ENCODE measurements around the gene PABPC1L. TPM values are rescaled to one million over a fixed set of nuclear protein-coding genes. Genes with fewer than 3 reads are reported as not detected.

The PABPC1L gene
- total and polyA plus RNA-seq, 7 donors, result 1.1 to 22.9 (median 4.4) TPM

GRCh38 chr20:44979090-44979621 is 69.3 kb downstream of the PABPC1L start:
- no peak for DNase-seq
- H3K27me3 ChIP-seq, result no peaks in the 10 kb centered on the region
- TF ChIP-seq, protein P1, sequence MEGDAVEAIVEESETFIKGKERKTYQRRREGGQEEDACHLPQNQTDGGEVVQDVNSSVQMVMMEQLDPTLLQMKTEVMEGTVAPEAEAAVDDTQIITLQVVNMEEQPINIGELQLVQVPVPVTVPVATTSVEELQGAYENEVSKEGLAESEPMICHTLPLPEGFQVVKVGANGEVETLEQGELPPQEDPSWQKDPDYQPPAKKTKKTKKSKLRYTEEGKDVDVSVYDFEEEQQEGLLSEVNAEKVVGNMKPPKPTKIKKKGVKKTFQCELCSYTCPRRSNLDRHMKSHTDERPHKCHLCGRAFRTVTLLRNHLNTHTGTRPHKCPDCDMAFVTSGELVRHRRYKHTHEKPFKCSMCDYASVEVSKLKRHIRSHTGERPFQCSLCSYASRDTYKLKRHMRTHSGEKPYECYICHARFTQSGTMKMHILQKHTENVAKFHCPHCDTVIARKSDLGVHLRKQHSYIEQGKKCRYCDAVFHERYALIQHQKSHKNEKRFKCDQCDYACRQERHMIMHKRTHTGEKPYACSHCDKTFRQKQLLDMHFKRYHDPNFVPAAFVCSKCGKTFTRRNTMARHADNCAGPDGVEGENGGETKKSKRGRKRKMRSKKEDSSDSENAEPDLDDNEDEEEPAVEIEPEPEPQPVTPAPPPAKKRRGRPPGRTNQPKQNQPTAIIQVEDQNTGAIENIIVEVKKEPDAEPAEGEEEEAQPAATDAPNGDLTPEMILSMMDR (IDR thresholded peaks at IDR 0.05), result no peak
- TF ChIP-seq EP300 (IDR thresholded peaks at IDR 0.05) (no peak), POLR2AphosphoS5 (IDR thresholded peaks at IDR 0.05) (no peak), POLR2A (IDR thresholded peaks at IDR 0.05) (no peak)
- WGBS, 2 donors, result 28 to 34% methylated on average over 2 of the region's 2 CpGs
- no peaks in the 10 kb centered on the region for H3K9me3 ChIP-seq
- H3K36me3 ChIP-seq, result peaks cover 6 to 66% (median 20%) of the 10 kb centered on the region in 4 donors
- no peak overlapping the region for H3K4me3 ChIP-seq
- H3K27ac ChIP-seq, result peak overlapping the region in 3 of 4 donors; percentile 16 to 47 (median 45)
- peaks cover 0 to 2% (median 0%) of the 10 kb centered on the region in 4 donors for H3K4me1 ChIP-seq
- intact Hi-C loops (cut with DNase I), result no loop called here

DNA sequence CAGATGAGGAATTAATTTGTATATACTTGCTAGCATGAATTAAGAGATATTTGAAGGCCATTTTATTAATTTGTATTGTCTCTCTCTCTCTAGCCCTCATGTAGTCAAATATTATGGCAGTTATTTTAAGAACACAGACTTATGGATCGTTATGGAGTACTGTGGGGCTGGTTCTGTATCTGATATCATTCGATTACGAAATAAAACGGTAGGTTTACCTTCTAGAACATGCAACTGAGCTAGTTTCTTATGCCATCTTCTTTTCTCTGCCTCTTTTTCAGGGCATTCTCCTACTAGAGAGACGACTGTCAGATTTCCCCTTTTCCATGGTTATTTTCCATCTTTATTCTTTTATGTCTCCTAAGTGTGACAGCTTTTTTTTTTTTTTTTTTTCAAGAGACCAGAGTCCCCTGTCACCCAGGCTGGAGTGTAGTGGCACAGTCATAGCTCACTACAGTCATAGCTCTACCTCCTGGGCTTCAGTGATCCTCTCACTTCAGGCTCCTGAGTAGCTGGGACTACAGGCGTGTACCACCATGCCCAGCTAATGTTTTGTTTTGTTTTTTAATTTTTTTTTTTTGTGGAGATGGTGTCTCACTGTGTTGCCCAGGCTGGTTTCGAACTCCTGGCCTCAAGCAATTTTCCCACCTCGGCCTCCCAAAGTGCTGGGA is 72.0 kb downstream of the PABPC1L start:
- H3K4me3 ChIP-seq, result no peak overlapping the region
- H3K27ac ChIP-seq, result no peak overlapping the region
- no peaks in the 10 kb centered on the region for H3K9me3 ChIP-seq
- H3K36me3 ChIP-seq, result peaks cover 5 to 73% (median 12%) of the 10 kb centered on the region in 4 donors
- H3K27me3 ChIP-seq, result no peaks in the 10 kb centered on the region
- 90 to 94% methylated on average over 8 of the region's 8 CpGs for WGBS, 2 donors
- TF ChIP-seq EP300 (IDR thresholded peaks at IDR 0.05) (no peak), POLR2AphosphoS5 (IDR thresholded peaks at IDR 0.05) (no peak), POLR2A (IDR thresholded peaks at IDR 0.05) (no peak)
- TF ChIP-seq, protein P1 (IDR thresholded peaks at IDR 0.05), result no peak
- peaks cover 0 to 2% (median 0%) of the 10 kb centered on the region in 4 donors for H3K4me1 ChIP-seq
- intact Hi-C loops (cut with DNase I), result no loop called here
- DNase-seq, result no peak

DNA sequence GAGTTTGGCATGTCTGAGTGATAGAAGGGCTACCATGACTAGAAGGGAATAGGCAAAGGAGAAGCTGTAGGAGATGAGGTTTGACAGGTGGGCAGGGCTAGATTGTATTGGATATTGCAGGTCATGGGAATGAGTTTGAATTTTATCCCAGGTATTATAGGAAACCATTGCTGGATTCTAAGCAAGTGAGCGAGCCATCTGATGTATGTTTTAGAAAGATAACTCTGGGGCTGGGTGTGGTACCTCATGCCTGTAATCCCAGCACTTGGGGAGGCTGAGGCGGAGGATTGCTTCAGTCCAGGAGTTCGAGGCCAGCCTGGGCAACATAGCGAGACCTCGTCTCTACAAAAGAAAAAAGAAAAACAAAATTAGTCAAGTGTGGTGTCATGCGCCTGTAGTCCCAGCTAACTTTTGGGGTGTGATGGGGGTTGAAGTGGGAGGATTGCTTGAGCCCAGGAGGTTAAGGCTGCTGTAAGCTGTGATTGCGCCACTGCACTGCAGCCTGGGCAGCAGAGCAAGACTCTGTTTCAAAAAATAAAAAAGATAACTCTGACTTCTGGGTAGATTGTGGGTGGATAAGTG is 73.3 kb downstream of the PABPC1L start:
- Histone ChIP-seq H3K4me1 (peaks cover 0 to 2% (median 0%) of the 10 kb centered on the region in 4 donors), H3K36me3 (peaks cover 5 to 86% (median 14%) of the 10 kb centered on the region in 4 donors), H3K27ac (no peak overlapping the region), H3K4me3 (no peak overlapping the region), H3K27me3 (no peaks in the 10 kb centered on the region), H3K9me3 (no peaks in the 10 kb centered on the region)
- intact Hi-C loops (cut with DNase I), result no loop called here
- no peak for DNase-seq
- 96 to 97% methylated on average over 7 of the region's 7 CpGs for WGBS, 2 donors
- TF ChIP-seq, protein P1 (IDR thresholded peaks at IDR 0.05), result no peak
- no peak for TF ChIP-seq POLR2A (IDR thresholded peaks at IDR 0.05)
- no peak for TF ChIP-seq EP300 (IDR thresholded peaks at IDR 0.05)
- TF ChIP-seq POLR2AphosphoS5 (IDR thresholded peaks at IDR 0.05), result no peak

GRCh38 chr20:44988631-44989171 is 78.8 kb downstream of the PABPC1L start:
- no peak overlapping the region for H3K27ac ChIP-seq
- WGBS, 2 donors, result 88 to 98% methylated on average over 1 of the region's 1 CpG
- no peaks in the 10 kb centered on the region for H3K9me3 ChIP-seq
- no peak overlapping the region for H3K4me3 ChIP-seq
- peaks cover 0 to 18% (median 6%) of the 10 kb centered on the region in 4 donors for H3K4me1 ChIP-seq
- no peaks in the 10 kb centered on the region for H3K27me3 ChIP-seq
- peaks cover 0 to 37% (median 2%) of the 10 kb centered on the region in 4 donors for H3K36me3 ChIP-seq
- no peak for DNase-seq
- no peak for TF ChIP-seq POLR2A (IDR thresholded peaks at IDR 0.05)
- TF ChIP-seq POLR2AphosphoS5 (IDR thresholded peaks at IDR 0.05), result no peak
- no peak for TF ChIP-seq EP300 (IDR thresholded peaks at IDR 0.05)
- TF ChIP-seq, protein P1 (IDR thresholded peaks at IDR 0.05), result no peak
- intact Hi-C loops (cut with DNase I), result no loop called here

Other genes starting within 250 kb of the PABPC1L start
- gene CCN5, start 194.7 kb upstream of the PABPC1L start, total RNA-seq, result 10 to 100 TPM in 3 of 4 donors, 1 to 10 TPM in 1; 5.0 to 48.7 (median 18.5) TPM
- 10 to 100 TPM in 1 of 3 donors, 1 to 10 TPM in 2; 1.0 to 21.0 (median 2.8) TPM for gene CCN5, start 194.7 kb upstream of the PABPC1L start, polyA plus RNA-seq
- gene KCNK15, start 164.2 kb upstream of the PABPC1L start, total RNA-seq, result 1 to 10 TPM in 2 of 4 donors, under 1 TPM in 2; 0.55 to 2.1 (median 1.0) TPM
- gene KCNK15, start 164.2 kb upstream of the PABPC1L start, polyA plus RNA-seq, result under 1 TPM in 2 of 3 donors, not detected in 1; 0.28 to 0.60 TPM
- 1 to 10 TPM in 1 of 4 donors, under 1 TPM in 3; 0.14 to 2.1 (median 0.61) TPM for gene RIMS4, start 99.5 kb upstream of the PABPC1L start, total RNA-seq
- gene RIMS4, start 99.5 kb upstream of the PABPC1L start, polyA plus RNA-seq, result 1 to 10 TPM in 1 of 3 donors, under 1 TPM in 2; 0.23 to 1.2 (median 0.36) TPM
- gene YWHAB, start 24.4 kb upstream of the PABPC1L start, total RNA-seq, result 100 to 1,000 TPM in 1 of 4 donors, 10 to 100 TPM in 3; 80.3 to 110 (median 89.8) TPM
- 100 to 1,000 TPM; 155 to 214 (median 180) TPM for gene YWHAB, start 24.4 kb upstream of the PABPC1L start, polyA plus RNA-seq
- 1 to 10 TPM; 7.2 to 9.2 (median 8.3) TPM for gene TOMM34, start 50.3 kb downstream of the PABPC1L start, total RNA-seq
- gene TOMM34, start 50.3 kb downstream of the PABPC1L start, polyA plus RNA-seq, result 10 to 100 TPM; 10.6 to 27.3 (median 15.6) TPM
- gene STK4, start 56.5 kb downstream of the PABPC1L start, total RNA-seq, result 10 to 100 TPM; 23.9 to 31.8 (median 28.1) TPM
- gene STK4, start 56.5 kb downstream of the PABPC1L start, polyA plus RNA-seq, result 10 to 100 TPM in 1 of 3 donors, 1 to 10 TPM in 2; 6.0 to 25.7 (median 9.2) TPM
- gene KCNS1, start 191.1 kb downstream of the PABPC1L start, total RNA-seq, result under 1 TPM in 1 of 4 donors, not detected in 3; 0.14 TPM
- gene KCNS1, start 191.1 kb downstream of the PABPC1L start, polyA plus RNA-seq, result 1 to 10 TPM in 1 of 3 donors, under 1 TPM in 1, not detected in 1; 0.60 to 1.1 TPM
- gene WFDC5, start 205.1 kb downstream of the PABPC1L start, total RNA-seq, result not detected
- under 1 TPM in 1 of 3 donors, not detected in 2; 0.39 TPM for gene WFDC5, start 205.1 kb downstream of the PABPC1L start, polyA plus RNA-seq
- gene WFDC12, start 214.4 kb downstream of the PABPC1L start, total RNA-seq, result not detected
- 1 to 10 TPM in 1 of 3 donors, under 1 TPM in 1, not detected in 1; 0.42 to 1.2 TPM for gene WFDC12, start 214.4 kb downstream of the PABPC1L start, polyA plus RNA-seq

All from sigmoid colon (tissue), 7 donors.